H1 (cell line): ENCODE results near the gene C19orf25. TPM values are rescaled to one million over a fixed set of nuclear protein-coding genes. Genes with fewer than 3 reads are reported as not detected.

ENCODE experiments used
- CTCF ChIA-PET: fragments of 300-600 bp; sonication (Branson Sonifier 250); formaldehyde crosslinking; loops from one replicate; lab custom pipeline; 2021; ENCODE audit not compliant: partially characterized antibody; lab: Charles Lee
- POLR2A ChIA-PET: fragments of 300-600 bp; sonication (Branson Sonifier 250); formaldehyde crosslinking; loops from one replicate; lab custom pipeline; 2021; ENCODE audit warnings: inconsistent platforms; ENCODE audit not compliant: partially characterized antibody; lab: Charles Lee
- DNase-seq, 2 experiments: peaks; one replicate each; pipeline versions ENCODE4 v3.0.0 to v3.0.0-alpha.2; 2010 to 2022; ENCODE audit warnings: low spot score in 2 of 2, low read depth in 1 of 2, mixed read lengths in 1 of 2
- FAIRE-seq: peaks from 2 replicates; lab custom pipeline; 2011; peaks lifted over from hg19 to GRCh38; lab: Jason Lieb, UNC
- H2AFZ ChIP-seq: 2 replicates; pipeline ENCODE4 v1.8.1; 2012; ENCODE audit warnings: low read length, inconsistent platforms
- H2AK5ac ChIP-seq: 2 replicates; pipeline ENCODE4 v1.6.1; 2013; ENCODE audit warnings: low read depth, low read length
- H2BK120ac ChIP-seq: replicated peaks from 2 replicates; pipeline ENCODE3; 2013; ENCODE audit warnings: low read depth, low read length, inconsistent platforms
- H2BK12ac ChIP-seq: 2 replicates; pipeline ENCODE4 v1.6.1; 2013; ENCODE audit warnings: low read depth, low read length
- H2BK15ac ChIP-seq: 2 replicates; pipeline ENCODE4 v1.6.1; 2013; ENCODE audit warnings: low read length
- H2BK20ac ChIP-seq: 2 replicates; pipeline ENCODE4 v1.6.1; 2013; ENCODE audit warnings: low read length
- H2BK5ac ChIP-seq: 2 replicates; pipeline ENCODE4 v1.6.1; 2013; ENCODE audit warnings: low read depth, low read length
- H3K14ac ChIP-seq: 2 replicates; pipeline ENCODE4 v1.6.1; 2013; ENCODE audit warnings: inconsistent platforms; ENCODE audit not compliant: insufficient read length
- H3K18ac ChIP-seq: 2 replicates; pipeline ENCODE4 v1.6.1; 2013; ENCODE audit warnings: low read length; ENCODE audit errors: extremely low read depth
- H3K23ac ChIP-seq: 2 replicates; pipeline ENCODE4 v1.6.1; 2013; ENCODE audit warnings: inconsistent platforms; ENCODE audit not compliant: insufficient read length
- H3K23me2 ChIP-seq: 2 replicates; pipeline ENCODE4 v1.6.1; 2013; ENCODE audit warnings: low read depth, low read length
- H3K27ac ChIP-seq: 2 replicates; pipeline ENCODE4 v1.6.1; 2011; ENCODE audit warnings: low read depth, low read length, inconsistent platforms
- H3K27me3 ChIP-seq, 4 experiments: replicated peaks in 1 of 4; 1 replicate in 1 of 4; 2 replicates in 3 of 4; pipeline versions ENCODE4 v1.6.1 to v1.8.1; 2011 to 2013; ENCODE audit warnings: low read length in 3 of 4, mild to moderate bottlenecking in 3 of 4, inconsistent platforms in 2 of 4, mixed read lengths in 2 of 4, moderate library complexity in 1 of 4; ENCODE audit not compliant: control insufficient read depth in 3 of 4, insufficient read depth in 3 of 4; ENCODE audit errors: extremely low read depth in 1 of 4
- H3K36me3 ChIP-seq, 4 experiments: 2 replicates each; pipeline versions ENCODE4 v1.6.1 to v1.8.1; 2011 to 2013; ENCODE audit warnings: mild to moderate bottlenecking in 4 of 4, low read length in 3 of 4, moderate library complexity in 2 of 4, control low read depth in 1 of 4, inconsistent platforms in 1 of 4; ENCODE audit not compliant: insufficient read depth in 4 of 4, control insufficient read depth in 2 of 4
- H3K4ac ChIP-seq: replicated peaks from 2 replicates; pipeline ENCODE3; 2013; ENCODE audit warnings: low read length, low read depth, mixed read lengths, inconsistent platforms; ENCODE audit not compliant: insufficient read length
- H3K4me1 ChIP-seq, 4 experiments: replicated peaks in 1 of 4; 1 replicate in 1 of 4; 2 replicates in 3 of 4; pipeline versions ENCODE4 v1.6.1 to v1.8.1; 2011 to 2013; ENCODE audit warnings: low read length in 3 of 4, inconsistent platforms in 2 of 4, mixed read lengths in 1 of 4; ENCODE audit not compliant: insufficient read depth in 4 of 4, control insufficient read depth in 3 of 4
- H3K4me2 ChIP-seq, 2 experiments: 2 replicates each; pipeline versions ENCODE4 v1.6.1 to v1.8.1; 2011 to 2013; ENCODE audit warnings: low read depth in 2 of 2, low read length in 2 of 2, control low read depth in 1 of 2, inconsistent platforms in 1 of 2, mild to moderate bottlenecking in 1 of 2; ENCODE audit not compliant: insufficient read depth in 1 of 2
- H3K4me3 ChIP-seq, 4 experiments: fragments of 200-600, 300-600 bp in 1 of 4; sonication (generic), shearing (Covaris generic), sonication (Bioruptor Twin) in 1 of 4; 2 replicates each; pipeline versions ENCODE4 v1.5.1 to v1.8.1; 2011 to 2016; ENCODE audit warnings: low read length in 4 of 4, low read depth in 3 of 4, control low read depth in 2 of 4, inconsistent platforms in 2 of 4, mild to moderate bottlenecking in 2 of 4, mixed read lengths in 1 of 4, moderate library complexity in 1 of 4; ENCODE audit not compliant: insufficient read depth in 2 of 4; ENCODE audit errors: extremely low read depth in 1 of 4
- H3K56ac ChIP-seq: replicated peaks from 2 replicates; pipeline ENCODE3; 2013; ENCODE audit warnings: low read depth, mild to moderate bottlenecking, mixed read lengths, low read length, inconsistent platforms; ENCODE audit not compliant: insufficient read length
- H3K79me1 ChIP-seq: 2 replicates; pipeline ENCODE4 v1.6.1; 2013; ENCODE audit warnings: low read depth, low read length, control low read depth
- H3K79me2 ChIP-seq, 2 experiments: 2 replicates each; pipeline versions ENCODE4 v1.6.1 to v1.8.1; 2012 to 2013; ENCODE audit warnings: low read length in 2 of 2, mild to moderate bottlenecking in 2 of 2, inconsistent platforms in 1 of 2; ENCODE audit not compliant: insufficient read depth in 2 of 2, control insufficient read depth in 1 of 2
- H3K9ac ChIP-seq, 4 experiments: replicated peaks in 1 of 4; 1 replicate in 1 of 4; 2 replicates in 3 of 4; pipeline versions ENCODE4 v1.6.1 to v1.8.1; 2011 to 2013; ENCODE audit warnings: low read depth in 3 of 4, low read length in 3 of 4, control low read depth in 2 of 4, mild to moderate bottlenecking in 2 of 4, moderate library complexity in 2 of 4, inconsistent platforms in 1 of 4; ENCODE audit errors: extremely low read depth in 1 of 4
- H3K9me3 ChIP-seq, 2 experiments: 2 replicates each; pipeline versions ENCODE4 v1.6.1 to v1.8.1; 2012 to 2013; ENCODE audit warnings: mild to moderate bottlenecking in 2 of 2, moderate library complexity in 2 of 2, control low read depth in 1 of 2, inconsistent platforms in 1 of 2, low read depth in 1 of 2, low read length in 1 of 2, mixed read lengths in 1 of 2; ENCODE audit not compliant: insufficient read depth in 2 of 2
- H4K20me1 ChIP-seq, 2 experiments: replicated peaks in 1 of 2; 2 replicates each; pipeline versions ENCODE3 to v1.8.1; 2011 to 2013; ENCODE audit warnings: inconsistent platforms in 2 of 2, low read length in 2 of 2, mild to moderate bottlenecking in 1 of 2; ENCODE audit not compliant: insufficient read depth in 2 of 2, control insufficient read depth in 1 of 2
- H4K5ac ChIP-seq: 2 replicates; pipeline ENCODE4 v1.6.1; 2013; ENCODE audit warnings: low read length, low read depth, mixed read lengths, inconsistent platforms; ENCODE audit not compliant: insufficient read length
- H4K8ac ChIP-seq: 2 replicates; pipeline ENCODE4 v1.8.0; 2013; ENCODE audit warnings: mild to moderate bottlenecking, moderate library complexity, low read length, inconsistent platforms; ENCODE audit not compliant: insufficient read depth; ENCODE audit errors: extremely low read depth
- H4K91ac ChIP-seq: replicated peaks from 2 replicates; pipeline ENCODE3; 2013; ENCODE audit warnings: low read length, mixed read lengths, inconsistent platforms; ENCODE audit not compliant: insufficient read length
- BACH1 ChIP-seq: IDR thresholded peaks from 2 replicates; pipeline ENCODE4 v1.6.1; 2012; ENCODE audit warnings: low read length, improper control_type of control experiment
- EGR1 ChIP-seq: IDR thresholded peaks from 2 replicates; pipeline ENCODE4 v1.6.1; 2011; ENCODE audit warnings: low read depth, low read length, borderline replicate concordance
- HDAC2 ChIP-seq, 2 experiments: fragments of 300-600 bp in 1 of 2; sonication (generic) in 1 of 2; IDR thresholded peaks; 2 replicates each; pipeline ENCODE4 v1.6.1; 2011 to 2012; ENCODE audit warnings: low read depth in 2 of 2, low read length in 2 of 2, mild to moderate bottlenecking in 2 of 2, moderate library complexity in 2 of 2, borderline replicate concordance in 1 of 2, inconsistent platforms in 1 of 2
- JUND ChIP-seq: IDR thresholded peaks from 2 replicates; pipeline ENCODE4 v1.6.1; 2011; ENCODE audit warnings: mild to moderate bottlenecking, improper control_type of control experiment, low read length
- KDM4A ChIP-seq: IDR thresholded peaks from one replicate; pipeline ENCODE4 v1.7.1; 2012; ENCODE audit warnings: low read depth, mild to moderate bottlenecking, moderate library complexity, low read length, inconsistent platforms; ENCODE audit not compliant: severe bottlenecking
- POU5F1 ChIP-seq: IDR thresholded peaks from 2 replicates; pipeline ENCODE4 v1.6.1; 2011; ENCODE audit warnings: low read depth, mild to moderate bottlenecking, low read length, moderate library complexity
- SIRT6 ChIP-seq: IDR thresholded peaks from one replicate; pipeline ENCODE4 v1.7.1; 2012; ENCODE audit warnings: low read length, inconsistent platforms
- SP4 ChIP-seq: IDR thresholded peaks from 2 replicates; pipeline ENCODE4 v1.6.1; 2012; ENCODE audit warnings: low read length, inconsistent platforms
- TEAD4 ChIP-seq: IDR thresholded peaks from 2 replicates; pipeline ENCODE4 v1.6.1; 2012; ENCODE audit warnings: low read depth, low read length, inconsistent platforms, mixed read lengths
- WGBS, 2 experiments: shearing (Covaris generic) in 1 of 2; methylation state at CpG; one replicate each; pipeline versions ENCODE4 v1.1.6 to v1.1.7; 2013 to 2015; ENCODE audit warnings: low lambda C conversion rate in 2 of 2, mixed read lengths in 2 of 2, inconsistent platforms in 1 of 2, low coverage in 1 of 2, missing lambda C conversion rate in 1 of 2; ENCODE audit not compliant: insufficient replicate concordance in 2 of 2, insufficient coverage in 1 of 2, insufficient read length in 1 of 2; ENCODE audit errors: extremely low coverage in 1 of 2, missing lambda C conversion rate in 1 of 2; 5-methylcytosine and 5-hydroxymethylcytosine counted together
- polyA plus RNA-seq, 7 experiments: library from polyadenylated mRNA; depleted of rRNA in 3 of 7; stranded (reverse) in 5 of 7; unstranded in 2 of 7; fragments of >200 nt in 5 of 7; fragments of 200-250 nt in 2 of 7; gene quantifications; 1 replicate in 5 of 7; 2 replicates in 1 of 7; 4 replicates in 1 of 7; pipeline versions ENCODE4 v1.2.1 to v1.2.3, GENCODE V29; 2011 to 2013; ENCODE audit warnings: missing spikeins in 2 of 7, mixed read lengths in 2 of 7
- total RNA-seq: library from RNA; stranded (reverse); fragmentation: NEBNext Ultra II Directional; extraction: Animal tissue kit (Norgen Biotek cat#: 25700); gene quantifications from 2 replicates; pipeline ENCODE4 v1.2.1, GENCODE V29; 2021
- TF ChIP-seq, protein P1 (sequence below): IDR thresholded peaks from 2 replicates; pipeline ENCODE4 v1.6.1; 2012; ENCODE audit warnings: inconsistent platforms

The C19orf25 gene
- total and polyA plus RNA-seq, 2 of the 8 experiments (the other 6 are each of a cell fraction or from before 2014, with no cell fraction given), result 41.3 to 67.4 TPM

DNA sequence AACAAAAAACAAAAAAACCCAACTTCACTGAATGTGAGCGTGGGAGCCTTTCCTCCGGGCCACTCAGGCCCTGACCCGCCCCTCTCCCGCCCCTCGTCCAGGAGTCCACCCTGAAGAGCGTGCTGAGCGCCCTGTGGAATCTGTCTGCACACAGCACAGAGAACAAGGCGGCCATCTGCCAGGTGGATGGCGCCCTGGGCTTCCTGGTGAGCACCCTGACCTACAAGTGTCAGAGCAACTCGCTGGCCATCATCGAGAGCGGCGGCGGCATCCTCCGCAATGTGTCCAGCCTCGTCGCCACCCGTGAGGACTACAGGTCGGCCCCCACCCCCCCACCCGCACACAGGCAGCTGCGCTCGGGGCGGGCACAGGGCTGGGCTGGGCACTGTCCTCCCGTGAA lies 17.2 kb downstream of the C19orf25 start:
- Histone ChIP-seq H4K91ac (no peak overlapping the region), H3K14ac (no peak overlapping the region), H3K79me1 (no peaks in the 10 kb centered on the region; the same call in 1 of the 2 replicates), H3K4ac (no peak overlapping the region), H4K5ac (no peak overlapping the region), H3K36me3 (peaks cover 0 to 11% (median 1%) of the 10 kb centered on the region in 4 experiments; a peak in 3 of 8 replicates), H2BK5ac (no peak overlapping the region), H2BK15ac (no peak overlapping the region), H2BK120ac (no peak overlapping the region), H3K4me1 (peaks cover 0 to 16% (median 12%) of the 10 kb centered on the region in 4 experiments; a peak in 5 of 7 replicates), H3K56ac (no peak overlapping the region), H2BK20ac (no peak overlapping the region), H3K27me3 (peaks cover 21 to 35% (median 30%) of the 10 kb centered on the region in 4 experiments), H3K4me3 (no peak overlapping the region), H2AK5ac (no peak overlapping the region), H2AFZ (no peak overlapping the region), H4K8ac (no peak overlapping the region), H3K27ac (no peak overlapping the region), H3K4me2 (no peak overlapping the region), H3K18ac (no peak overlapping the region), H3K23ac (no peak overlapping the region), H3K9ac (no peak overlapping the region)
- CTCF ChIA-PET, result no interaction called here
- 95% methylated on average over 11 of the region's 24 CpGs; no CpG with 5 or more reads in 1 of the 2 experiments for WGBS, 2 experiments
- no peak for DNase-seq
- FAIRE-seq, result no peak
- POLR2A ChIA-PET, result no interaction called here
- TF ChIP-seq HDAC2 (IDR thresholded peaks at IDR 0.05; ENCODE audit: borderline replicate concordance in 1 of 2, low read depth in 2 of 2, low read length in 2 of 2) (no peak), TEAD4 (no peak), JUND (no peak), POU5F1 (no peak), KDM4A (no peak), SP4 (no peak), BACH1 (no peak), EGR1 (no peak), SIRT6 (no peak)
- TF ChIP-seq, protein P1, sequence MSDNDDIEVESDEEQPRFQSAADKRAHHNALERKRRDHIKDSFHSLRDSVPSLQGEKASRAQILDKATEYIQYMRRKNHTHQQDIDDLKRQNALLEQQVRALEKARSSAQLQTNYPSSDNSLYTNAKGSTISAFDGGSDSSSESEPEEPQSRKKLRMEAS, result no peak
- TF ChIP-seq, all 59 proteins: peak for 0
- Histone ChIP-seq H4K20me1 (peaks cover 11 to 22% of the 10 kb centered on the region in 2 experiments), H3K23me2 (peaks cover 3% of the 10 kb centered on the region; the same call in 1 of the 2 replicates), H2BK12ac (no peak overlapping the region), H3K79me2 (no peaks in the 10 kb centered on the region), H3K9me3 (peaks cover 0 to 7% of the 10 kb centered on the region in 2 experiments; a peak in 1 of 4 replicates)
